Heart left ventricle (tissue), 13 donors: ENCODE measurements around the gene HIVEP1.

Experiments
- POLR2A ChIP-seq, 2 donors: fragments of 450-650 bp; IDR thresholded peaks; one replicate each; pipeline ENCODE4 v1.6.1; 2017; ENCODE audit warnings: antibody characterized with exemption in 2 of 2, mild to moderate bottlenecking in 2 of 2, moderate library complexity in 2 of 2
- TF ChIP-seq, protein P1 (sequence below), 12 donors: fragments of 200-600 bp; sonication (generic) in 4 of 12; IDR thresholded peaks; one replicate each; pipeline versions ENCODE4 v1.5.0 to v1.8.0; 2018 to 2022; ENCODE audit warnings: antibody characterized with exemption in 12 of 12, mild to moderate bottlenecking in 5 of 12
- donor health status: ischemic (EF 13 %, LVEDD 7.1; RV severe dilation, severe dysfunction).
- donor health status: DM: no; HTN: yes; CAD: no.
- donor health status: DM: no; HTN: no; CAD: no.
- donor health status: ischemic (EF 25% LVEDD 6.9; RV normal size, moderate dysfunction).
- donor health status: ischemic (EF 25% LVEDD 5.7; RV mildly dilated, moderate dysfunction).
- donor health status: ischemic (EF 35%, LVEDD 5.7; RV mildly dilated, moderate dysfunction).
- donor health status: nonischemic (EF 11% LVEDD 7.7; RV severe dilation, severe dysfunction).
- donor health status: DM: yes; HTN: yes; CAD: no.
- donor health status: PGD.
- donor health status: ischemic (EF 29% LVEDD 5.4; RV normal size, mild dysfunction).
- donor health status: nonischemic (EF 23%, LVEDD 6.1; RV moderate dilation, normal function).

DNA sequence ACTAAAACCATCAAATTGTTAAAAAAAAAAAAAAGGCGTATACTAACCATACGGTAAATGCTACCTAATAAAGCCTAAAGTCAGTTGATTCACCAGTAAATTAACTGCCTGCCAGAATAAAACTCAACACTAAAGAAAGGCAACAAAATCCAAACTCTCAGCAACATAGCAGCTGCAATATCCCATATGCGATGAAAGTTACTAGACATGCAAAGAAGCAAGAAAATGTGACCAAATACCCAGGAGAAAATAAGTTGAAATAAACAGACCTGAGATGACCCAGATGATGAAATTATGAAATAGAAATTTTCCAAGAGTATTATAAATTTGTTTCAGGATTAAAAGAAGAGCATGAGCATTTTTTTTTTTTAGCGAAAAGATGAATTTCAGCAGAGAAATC is 174.4 kb downstream of the HIVEP1 start:
- TF ChIP-seq, protein P1, sequence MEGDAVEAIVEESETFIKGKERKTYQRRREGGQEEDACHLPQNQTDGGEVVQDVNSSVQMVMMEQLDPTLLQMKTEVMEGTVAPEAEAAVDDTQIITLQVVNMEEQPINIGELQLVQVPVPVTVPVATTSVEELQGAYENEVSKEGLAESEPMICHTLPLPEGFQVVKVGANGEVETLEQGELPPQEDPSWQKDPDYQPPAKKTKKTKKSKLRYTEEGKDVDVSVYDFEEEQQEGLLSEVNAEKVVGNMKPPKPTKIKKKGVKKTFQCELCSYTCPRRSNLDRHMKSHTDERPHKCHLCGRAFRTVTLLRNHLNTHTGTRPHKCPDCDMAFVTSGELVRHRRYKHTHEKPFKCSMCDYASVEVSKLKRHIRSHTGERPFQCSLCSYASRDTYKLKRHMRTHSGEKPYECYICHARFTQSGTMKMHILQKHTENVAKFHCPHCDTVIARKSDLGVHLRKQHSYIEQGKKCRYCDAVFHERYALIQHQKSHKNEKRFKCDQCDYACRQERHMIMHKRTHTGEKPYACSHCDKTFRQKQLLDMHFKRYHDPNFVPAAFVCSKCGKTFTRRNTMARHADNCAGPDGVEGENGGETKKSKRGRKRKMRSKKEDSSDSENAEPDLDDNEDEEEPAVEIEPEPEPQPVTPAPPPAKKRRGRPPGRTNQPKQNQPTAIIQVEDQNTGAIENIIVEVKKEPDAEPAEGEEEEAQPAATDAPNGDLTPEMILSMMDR (IDR thresholded peaks at IDR 0.05), result no peak
- no peak for TF ChIP-seq POLR2A (IDR thresholded peaks at IDR 0.05)
